ENCODE measurements around the gene SCN11A. TPM values are rescaled to one million over a fixed set of nuclear protein-coding genes. Genes with fewer than 3 reads are reported as not detected.
A peak's percentile ranks its signal among the peaks of the same experiment; 100 is the strongest.

Gene SCN11A
- total RNA-seq (2014; rRNA removed; shearing (Covaris generic)): not detected in 2 replicates
- polyA plus RNA-seq (2014; cell fraction: nucleus; rRNA removed): not detected in 2 replicates

GRCh38 chr3:39051649-39052561 is at the start of gene SCN11A, which contains the start of gene WDR48:
TSS of gene SCN11A (minus strand) at chr3:39051944. CDS start at chr3:38950362, 101,582 bp downstream.
TSS of gene WDR48 (plus strand) at chr3:39052016. CDS start at chr3:39052026, 10 bp downstream.
- peak; percentile 74 for DNase-seq (ENCODE audit: extremely low read depth, low read depth)

- DNase-seq (ENCODE audit: extremely low read depth, low read depth): peak; percentile 30
These were observed 49.4 kb upstream of the SCN11A start for GRCh38 chr3:39101022-39101689.

DNA sequence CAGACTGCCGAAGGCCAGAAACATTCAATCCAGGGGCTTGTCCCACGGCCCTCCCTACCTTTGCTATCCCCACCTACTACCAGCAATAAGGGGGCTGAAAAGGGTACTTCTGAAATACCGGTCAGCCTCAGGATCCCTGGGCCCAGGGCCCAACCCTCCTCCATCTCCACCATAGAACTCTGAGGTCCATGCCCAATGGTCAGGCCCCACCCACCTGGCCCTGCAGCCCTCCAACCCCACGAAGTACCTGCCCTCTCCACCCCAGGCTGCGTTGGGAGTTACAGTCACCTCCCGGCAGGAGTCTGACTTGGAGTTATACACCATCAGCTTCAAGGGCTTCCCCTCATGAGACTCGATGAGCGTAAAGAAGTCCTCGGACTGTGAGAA is 48.7 kb upstream of the SCN11A start:
- DNase-seq (ENCODE audit: extremely low read depth, low read depth): no peak

- no peak for DNase-seq (ENCODE audit: extremely low read depth, low read depth)
These were observed 48.2 kb upstream of the SCN11A start for GRCh38 chr3:39099738-39100499.

DNA sequence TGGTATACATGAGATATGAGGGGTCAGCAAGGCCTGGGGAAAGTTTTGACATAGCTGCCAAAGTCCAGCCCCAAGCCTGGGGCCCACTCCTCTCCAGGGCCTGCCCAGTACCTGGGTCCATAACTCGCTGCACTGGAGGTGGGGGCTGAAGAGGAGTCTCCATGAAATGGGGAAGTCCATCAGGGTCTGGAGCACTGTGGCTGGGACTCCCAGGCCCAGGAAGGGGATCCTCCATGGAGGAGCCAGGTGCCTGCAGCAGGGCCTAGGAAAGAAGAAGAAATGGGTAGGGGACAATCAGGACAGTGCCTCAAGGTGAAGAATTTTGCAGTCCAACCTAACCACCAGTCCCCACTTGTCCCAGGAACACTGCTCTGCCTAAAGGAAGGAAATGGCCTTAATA is 47.5 kb upstream of the SCN11A start:
- no peak for DNase-seq (ENCODE audit: extremely low read depth, low read depth)

GRCh38 chr3:39098473-39099000 is 46.8 kb upstream of the SCN11A start:
- no peak for DNase-seq (ENCODE audit: extremely low read depth, low read depth)

DNA sequence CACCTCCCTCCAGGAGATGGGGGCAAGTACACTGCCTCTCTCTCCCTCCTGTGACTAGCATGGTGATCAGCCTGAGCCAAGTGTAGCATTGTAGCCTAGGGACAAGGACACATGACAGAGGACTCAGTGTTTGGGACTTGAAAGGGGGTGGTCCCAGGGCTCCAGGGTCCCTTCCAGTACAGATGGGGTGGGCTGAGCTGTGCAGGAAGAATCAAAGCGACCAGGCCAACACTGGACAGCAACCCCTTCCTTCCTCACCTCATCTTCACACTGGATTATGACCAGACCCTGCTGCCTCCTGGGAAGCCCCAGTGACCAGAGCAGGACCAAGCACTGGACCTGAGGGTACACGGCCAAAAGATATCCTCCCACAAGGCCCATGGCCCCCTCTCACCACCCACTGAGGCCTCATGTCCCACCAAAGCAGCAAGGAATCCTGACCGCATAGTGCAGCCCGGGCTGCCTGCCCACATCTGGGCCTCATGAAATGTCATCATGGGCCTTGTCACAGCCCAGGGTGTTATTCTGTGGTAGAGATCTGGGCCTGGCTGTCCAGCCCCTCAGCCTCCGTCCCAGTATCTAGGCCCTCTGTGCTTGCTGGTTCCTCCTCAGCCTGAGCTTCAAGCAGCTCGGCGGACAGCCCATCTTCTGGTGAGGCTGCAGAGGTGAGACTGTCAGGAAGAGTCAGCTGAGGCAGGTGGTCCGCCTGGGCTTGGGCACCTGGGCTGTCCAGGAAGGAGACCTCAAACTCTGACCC is 46.1 kb upstream of the SCN11A start:
- no peak for DNase-seq (ENCODE audit: extremely low read depth, low read depth)

GRCh38 chr3:39096775-39097174 is 45.0 kb upstream of the SCN11A start:
- no peak for DNase-seq (ENCODE audit: extremely low read depth, low read depth)

DNA sequence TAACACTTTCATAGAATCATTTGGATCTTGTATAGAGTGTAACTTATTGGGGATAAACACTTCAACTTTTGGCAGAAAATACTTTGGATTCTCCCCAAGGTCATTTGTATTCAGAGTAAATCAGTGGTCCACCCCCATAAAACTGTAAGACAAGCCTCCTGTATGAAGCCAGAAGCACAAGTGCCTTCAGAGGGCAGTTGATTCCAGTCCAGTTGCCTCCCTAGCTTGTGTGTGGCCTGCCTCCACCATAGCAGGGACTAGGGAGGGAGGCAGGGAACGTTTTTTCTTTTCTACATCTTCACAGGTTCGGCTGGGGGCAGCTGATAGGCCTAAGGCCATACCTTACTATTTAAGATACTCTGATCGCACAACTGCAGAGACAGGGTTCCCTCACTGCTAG is 44.0 kb upstream of the SCN11A start:
- no peak for DNase-seq (ENCODE audit: extremely low read depth, low read depth)

DNA sequence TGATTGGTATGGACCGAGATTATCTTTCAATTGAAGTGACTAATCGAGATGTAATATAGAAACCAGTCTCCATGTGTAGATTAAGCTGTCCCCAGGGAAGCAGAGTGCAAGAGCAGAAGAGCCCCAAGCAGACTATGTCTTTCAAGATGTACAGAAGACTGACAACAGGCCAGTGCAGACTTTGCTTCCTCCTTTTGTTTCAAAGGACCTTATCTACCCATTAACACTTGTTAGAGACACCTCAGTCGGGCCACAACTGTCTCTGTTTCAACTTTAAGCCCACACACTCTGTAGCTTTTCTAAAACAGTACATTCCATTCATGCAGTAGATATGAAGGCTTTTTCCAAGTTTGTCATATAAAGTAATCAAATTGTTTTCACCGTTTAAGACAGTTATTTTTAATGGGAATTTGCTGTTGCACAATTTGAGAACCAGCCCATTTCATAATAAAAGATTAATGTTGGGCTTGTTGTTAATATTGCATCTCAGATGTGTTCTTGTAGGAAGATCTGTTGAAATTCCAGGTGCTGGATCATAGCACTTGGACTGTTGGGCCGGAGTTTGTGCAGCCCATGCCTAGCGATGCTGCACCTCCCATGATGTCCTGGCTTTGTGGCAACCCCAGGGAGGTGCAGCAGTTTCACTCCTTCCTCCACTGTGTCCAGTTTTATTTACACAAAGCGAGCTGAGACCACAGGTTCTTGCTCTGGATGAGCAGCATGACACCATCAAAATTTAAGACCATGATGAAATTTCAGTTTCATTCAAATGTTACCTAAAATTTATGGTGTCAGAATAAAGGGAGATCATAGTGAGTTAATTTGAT is 43.3 kb upstream of the SCN11A start:
- no peak for DNase-seq (ENCODE audit: extremely low read depth, low read depth)

DNA sequence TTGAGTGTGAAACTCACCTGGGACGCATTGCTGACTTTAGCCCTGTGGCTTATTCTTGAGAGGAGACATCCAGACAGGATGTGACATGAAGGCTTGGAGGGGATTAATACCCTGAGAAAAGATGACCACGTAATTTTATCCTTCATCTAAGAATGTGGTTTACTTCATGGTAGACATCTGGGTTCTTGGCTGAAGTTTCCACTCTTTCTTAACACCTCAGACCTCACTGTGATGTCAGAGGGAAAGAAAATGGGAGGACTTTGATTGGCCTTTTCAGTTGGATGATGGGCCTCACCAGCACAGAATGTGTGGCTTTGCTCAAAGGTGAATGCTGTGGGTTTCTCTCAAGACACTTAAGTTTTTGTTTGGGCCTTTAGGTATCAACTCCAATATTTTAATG is 39.2 kb upstream of the SCN11A start:
- no peak for DNase-seq (ENCODE audit: extremely low read depth, low read depth)

- DNase-seq (ENCODE audit: extremely low read depth, low read depth): no peak
These were observed 37.1 kb upstream of the SCN11A start for GRCh38 chr3:39088889-39089288.

DNA sequence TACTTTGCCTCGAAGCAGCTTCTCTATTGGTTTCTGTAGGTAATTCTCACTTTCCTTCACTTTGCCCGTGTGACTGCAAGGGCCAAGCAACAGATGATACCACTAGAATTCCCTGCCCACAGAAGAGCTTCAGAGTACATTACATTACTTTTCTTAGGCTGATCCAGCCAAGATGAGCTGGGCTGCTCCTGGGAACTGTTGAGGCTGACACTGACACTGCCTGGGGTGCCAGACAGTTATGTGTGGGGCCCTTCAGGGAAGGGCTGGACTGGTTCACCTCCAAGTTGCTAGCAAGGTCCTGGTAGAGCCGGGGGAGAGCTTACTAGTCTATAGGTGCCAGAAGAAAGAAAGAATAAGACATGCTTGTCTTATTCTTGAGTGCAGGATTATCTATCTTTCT is 36.7 kb upstream of the SCN11A start:
- no peak for DNase-seq (ENCODE audit: extremely low read depth, low read depth)

- no peak for DNase-seq (ENCODE audit: extremely low read depth, low read depth)
These were observed 34.4 kb upstream of the SCN11A start for GRCh38 chr3:39086144-39086543.

DNA sequence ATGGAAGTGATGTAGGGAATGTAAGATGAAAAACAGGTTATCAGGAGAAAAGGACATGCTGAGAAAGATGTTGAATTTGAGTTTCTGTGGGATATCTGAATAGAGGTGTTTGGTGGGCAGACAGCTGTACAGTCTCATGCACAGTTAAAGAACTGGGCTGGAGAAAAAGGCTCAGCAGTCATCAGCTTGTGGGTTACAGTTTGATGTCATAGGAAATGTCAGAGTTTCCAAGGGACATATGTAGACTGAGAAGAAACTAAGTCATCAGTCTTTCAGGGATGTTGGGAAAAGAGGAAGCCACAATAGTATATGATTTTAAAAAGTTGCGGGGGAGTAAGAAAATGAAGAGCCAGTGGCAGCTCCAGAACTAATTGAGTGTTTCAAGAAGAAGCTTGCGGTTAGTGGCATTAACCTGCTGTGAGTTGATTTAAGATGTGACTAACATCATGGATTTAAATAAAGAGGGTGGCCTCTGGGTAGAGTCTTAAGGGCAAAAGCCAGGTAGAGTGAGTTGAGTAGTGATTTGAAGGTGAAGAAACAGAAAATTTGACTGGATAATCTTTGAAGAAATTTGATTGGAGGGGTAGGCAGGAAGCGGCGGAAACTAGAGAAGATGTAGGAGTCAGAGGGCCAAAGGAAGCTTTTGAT is 31.0 kb upstream of the SCN11A start:
- DNase-seq (ENCODE audit: extremely low read depth, low read depth): no peak

DNA sequence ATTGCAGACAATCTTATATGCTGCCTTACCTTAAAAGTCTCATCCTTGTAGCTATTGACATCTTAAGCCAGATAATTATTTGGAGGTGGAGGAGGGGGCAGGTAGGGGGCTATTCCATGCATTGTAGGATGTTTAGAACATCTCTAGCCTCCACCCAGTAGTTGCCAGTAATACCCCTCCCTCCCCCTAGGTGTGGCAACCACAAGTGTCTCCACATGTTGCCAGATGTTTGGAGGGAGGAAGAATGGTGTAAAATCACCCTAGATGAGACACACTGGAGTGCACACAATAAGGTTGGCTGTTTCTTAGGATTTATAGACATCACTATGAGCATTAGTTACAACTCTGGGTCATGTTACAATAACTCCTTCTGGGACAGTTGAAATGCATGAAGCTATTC is 28.3 kb upstream of the SCN11A start:
- DNase-seq (ENCODE audit: extremely low read depth, low read depth): no peak

- no peak for DNase-seq (ENCODE audit: extremely low read depth, low read depth)
These were observed 27.8 kb upstream of the SCN11A start for GRCh38 chr3:39079530-39079929.

DNA sequence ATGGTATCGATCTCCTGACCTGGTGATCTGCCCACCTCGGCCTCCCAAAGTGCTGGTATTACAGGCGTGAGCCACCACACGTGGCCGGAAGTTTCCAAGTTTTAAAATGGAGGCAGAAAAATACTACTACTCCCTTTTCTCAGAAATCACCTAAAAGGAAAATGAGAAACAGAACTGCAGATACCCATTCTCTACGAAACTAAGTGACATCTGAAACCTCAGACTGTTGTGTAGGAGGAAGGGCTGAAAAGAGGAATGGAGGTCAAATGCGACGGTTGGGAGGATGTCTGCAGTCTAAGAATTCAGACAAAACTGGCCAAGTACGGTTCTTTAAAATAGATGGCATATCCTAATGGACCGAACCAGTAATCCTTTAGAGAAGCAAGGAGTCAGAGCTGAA is 24.2 kb upstream of the SCN11A start:
- DNase-seq (ENCODE audit: extremely low read depth, low read depth): no peak

- DNase-seq (ENCODE audit: extremely low read depth, low read depth): no peak
These were observed 16.8 kb upstream of the SCN11A start for GRCh38 chr3:39068556-39068955.
